Glutamatergic neuron (in vitro differentiated cells): ENCODE results near the gene MOB3C. TPM values are rescaled to one million over a fixed set of nuclear protein-coding genes. Genes with fewer than 3 reads are reported as not detected.

Source experiments
- DNase-seq: peaks from one replicate; pipeline ENCODE4 v3.0.0; 2022
- H3K27ac Mint-ChIP-seq: one replicate; pipeline ENCODE4 v1.8.0; 2020; ENCODE audit warnings: mild to moderate bottlenecking, mixed read lengths, inconsistent platforms; ENCODE audit not compliant: unreplicated experiment
- H3K27me3 Mint-ChIP-seq: one replicate; pipeline ENCODE4 v1.8.0; 2020; ENCODE audit warnings: mild to moderate bottlenecking, moderate library complexity, mixed read lengths, inconsistent platforms; ENCODE audit not compliant: unreplicated experiment
- H3K36me3 Mint-ChIP-seq: one replicate; pipeline ENCODE4 v1.8.0; 2020; ENCODE audit warnings: mild to moderate bottlenecking, mixed read lengths, inconsistent platforms; ENCODE audit not compliant: unreplicated experiment
- H3K4me1 Mint-ChIP-seq: one replicate; pipeline ENCODE4 v1.8.0; 2020; ENCODE audit warnings: mild to moderate bottlenecking, low read depth, mixed read lengths, inconsistent platforms; ENCODE audit not compliant: unreplicated experiment
- H3K4me3 Mint-ChIP-seq: one replicate; pipeline ENCODE4 v1.8.0; 2020; ENCODE audit warnings: mild to moderate bottlenecking, mixed read lengths, inconsistent platforms; ENCODE audit not compliant: unreplicated experiment
- H3K9me3 Mint-ChIP-seq: one replicate; pipeline ENCODE4 v1.8.0; 2020; ENCODE audit warnings: mild to moderate bottlenecking, moderate library complexity, mixed read lengths, inconsistent platforms; ENCODE audit not compliant: unreplicated experiment
- total RNA-seq: library from RNA; stranded (reverse); fragmentation: NEBNext Ultra II Directional; extraction: Animal tissue kit (Norgen Biotek cat#: 25700); gene quantifications from one replicate; pipeline ENCODE4 v1.2.1, GENCODE V29; 2021; ENCODE audit not compliant: unreplicated experiment
- TF ChIP-seq, protein P1 (sequence below): fragments of 200-600 bp; sonication (generic); IDR thresholded peaks from one replicate; pipeline ENCODE4 v1.5.0; 2021; ENCODE audit not compliant: partially characterized antibody, unreplicated experiment

The MOB3C gene
- total RNA-seq, 1 donor from 2014 or later: 1.6 TPM

- Mint-ChIP-seq H3K9me3 (peaks cover 6% of the 10 kb centered on the region), H3K36me3 (peaks cover 10% of the 10 kb centered on the region), H3K4me1 (peaks cover 35% of the 10 kb centered on the region), H3K27ac (peak overlapping the region; percentile 91), H3K27me3 (peaks cover 14% of the 10 kb centered on the region), H3K4me3 (peak overlapping the region; percentile 59)
- TF ChIP-seq, protein P1, sequence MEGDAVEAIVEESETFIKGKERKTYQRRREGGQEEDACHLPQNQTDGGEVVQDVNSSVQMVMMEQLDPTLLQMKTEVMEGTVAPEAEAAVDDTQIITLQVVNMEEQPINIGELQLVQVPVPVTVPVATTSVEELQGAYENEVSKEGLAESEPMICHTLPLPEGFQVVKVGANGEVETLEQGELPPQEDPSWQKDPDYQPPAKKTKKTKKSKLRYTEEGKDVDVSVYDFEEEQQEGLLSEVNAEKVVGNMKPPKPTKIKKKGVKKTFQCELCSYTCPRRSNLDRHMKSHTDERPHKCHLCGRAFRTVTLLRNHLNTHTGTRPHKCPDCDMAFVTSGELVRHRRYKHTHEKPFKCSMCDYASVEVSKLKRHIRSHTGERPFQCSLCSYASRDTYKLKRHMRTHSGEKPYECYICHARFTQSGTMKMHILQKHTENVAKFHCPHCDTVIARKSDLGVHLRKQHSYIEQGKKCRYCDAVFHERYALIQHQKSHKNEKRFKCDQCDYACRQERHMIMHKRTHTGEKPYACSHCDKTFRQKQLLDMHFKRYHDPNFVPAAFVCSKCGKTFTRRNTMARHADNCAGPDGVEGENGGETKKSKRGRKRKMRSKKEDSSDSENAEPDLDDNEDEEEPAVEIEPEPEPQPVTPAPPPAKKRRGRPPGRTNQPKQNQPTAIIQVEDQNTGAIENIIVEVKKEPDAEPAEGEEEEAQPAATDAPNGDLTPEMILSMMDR: no peak
- DNase-seq: peak; percentile 83
Observed at GRCh38 chr1:46558141-46558963, 58.3 kb downstream of the MOB3C start.

Other genes starting within 250 kb of the MOB3C start
- gene FAAH, start 222.5 kb downstream of the MOB3C start, total RNA-seq: 1.7 TPM
- gene DMBX1, start 127.0 kb downstream of the MOB3C start, total RNA-seq: not detected
- not detected for gene KNCN, start 65.2 kb downstream of the MOB3C start, total RNA-seq
- gene MKNK1, start 12.5 kb downstream of the MOB3C start, total RNA-seq: 58.4 TPM
- gene ATPAF1, start 51.6 kb upstream of the MOB3C start, total RNA-seq: 37.8 TPM
- gene TEX38, start 55.0 kb upstream of the MOB3C start, total RNA-seq: not detected
- 18.8 TPM for gene EFCAB14, start 102.3 kb upstream of the MOB3C start, total RNA-seq
- gene CYP4B1, start 182.2 kb upstream of the MOB3C start, total RNA-seq: not detected